Upper lobe of left lung (tissue), 4 donors: ENCODE data around the gene WSCD2.

Experiments used
- POLR2A ChIP-seq, 4 donors: fragments of 450-650 bp; IDR thresholded peaks; one replicate each; pipeline ENCODE4 v1.5.1; 2016 to 2017; ENCODE audit warnings: antibody characterized with exemption in 4 of 4, mild to moderate bottlenecking in 2 of 4
- TF ChIP-seq, protein P1 (sequence below), 6 experiments: fragments of 450-650 bp in 4 of 6; fragments of 200-600 bp in 2 of 6; sonication (generic) in 2 of 6; IDR thresholded peaks; one replicate each; pipeline ENCODE4 v1.5.1; 2016 to 2019; ENCODE audit warnings: antibody characterized with exemption in 6 of 6

DNA sequence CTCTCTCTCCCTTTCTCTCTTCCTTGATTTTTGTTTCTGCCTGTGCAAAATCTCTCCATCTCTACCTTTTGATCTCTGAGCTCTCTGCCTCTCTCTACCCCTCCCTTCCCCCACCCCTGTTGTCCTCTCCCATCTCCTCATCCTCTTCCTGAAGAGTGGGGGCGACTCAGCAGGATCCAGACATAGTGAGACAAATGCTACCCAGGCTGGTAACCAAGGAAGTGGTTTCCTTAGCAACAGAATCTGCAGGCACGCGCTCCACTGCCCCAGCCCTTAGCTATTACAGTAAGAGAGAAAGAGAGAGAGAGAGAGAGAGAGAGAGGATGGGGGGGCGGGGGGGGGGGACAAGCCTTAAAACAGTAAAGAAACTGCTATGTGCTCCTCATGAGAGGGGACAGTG, 124.5 kb downstream of the WSCD2 start:
- TF ChIP-seq POLR2A (IDR thresholded peaks at IDR 0.05) = no peak
- TF ChIP-seq, protein P1, sequence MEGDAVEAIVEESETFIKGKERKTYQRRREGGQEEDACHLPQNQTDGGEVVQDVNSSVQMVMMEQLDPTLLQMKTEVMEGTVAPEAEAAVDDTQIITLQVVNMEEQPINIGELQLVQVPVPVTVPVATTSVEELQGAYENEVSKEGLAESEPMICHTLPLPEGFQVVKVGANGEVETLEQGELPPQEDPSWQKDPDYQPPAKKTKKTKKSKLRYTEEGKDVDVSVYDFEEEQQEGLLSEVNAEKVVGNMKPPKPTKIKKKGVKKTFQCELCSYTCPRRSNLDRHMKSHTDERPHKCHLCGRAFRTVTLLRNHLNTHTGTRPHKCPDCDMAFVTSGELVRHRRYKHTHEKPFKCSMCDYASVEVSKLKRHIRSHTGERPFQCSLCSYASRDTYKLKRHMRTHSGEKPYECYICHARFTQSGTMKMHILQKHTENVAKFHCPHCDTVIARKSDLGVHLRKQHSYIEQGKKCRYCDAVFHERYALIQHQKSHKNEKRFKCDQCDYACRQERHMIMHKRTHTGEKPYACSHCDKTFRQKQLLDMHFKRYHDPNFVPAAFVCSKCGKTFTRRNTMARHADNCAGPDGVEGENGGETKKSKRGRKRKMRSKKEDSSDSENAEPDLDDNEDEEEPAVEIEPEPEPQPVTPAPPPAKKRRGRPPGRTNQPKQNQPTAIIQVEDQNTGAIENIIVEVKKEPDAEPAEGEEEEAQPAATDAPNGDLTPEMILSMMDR (IDR thresholded peaks at IDR 0.05) = no peak
